GM12874 (cell line): Measurements from ENCODE around the gene GALNTL6.

Source experiments
- CTCF ChIP-seq: IDR thresholded peaks from 2 replicates; pipeline ENCODE4 v1.5.1; 2011; ENCODE audit warnings: low read depth, mild to moderate bottlenecking, control low read depth, low read length, moderate library complexity; ENCODE audit not compliant: insufficient read depth

Gene GALNTL6

GRCh38 chr4:172155838-172156345 is 342.7 kb downstream of the GALNTL6 start:
- TF ChIP-seq CTCF, result no peak

DNA sequence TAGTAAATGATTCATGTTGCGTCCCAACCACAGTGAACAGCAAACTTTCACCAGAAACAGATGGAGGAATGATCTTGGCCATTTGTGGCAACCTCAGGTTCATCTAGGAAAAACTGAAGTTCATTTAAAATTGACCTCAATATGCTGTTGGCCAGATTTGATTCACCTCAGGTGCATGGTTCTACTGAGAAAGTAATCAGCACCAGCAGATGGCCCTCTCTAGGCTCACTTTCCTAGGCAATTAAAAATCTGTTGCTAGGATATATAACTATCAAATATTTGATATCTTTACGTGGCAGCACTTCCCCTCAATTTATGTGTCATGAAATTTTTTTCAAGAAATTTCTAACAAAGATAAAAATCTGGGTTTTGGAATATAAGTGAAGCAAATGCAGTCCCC is 344.7 kb downstream of the GALNTL6 start:
- TF ChIP-seq CTCF, result no peak

- no peak for TF ChIP-seq CTCF
Measured at GRCh38 chr4:172163215-172163614, 350.0 kb downstream of the GALNTL6 start.

DNA sequence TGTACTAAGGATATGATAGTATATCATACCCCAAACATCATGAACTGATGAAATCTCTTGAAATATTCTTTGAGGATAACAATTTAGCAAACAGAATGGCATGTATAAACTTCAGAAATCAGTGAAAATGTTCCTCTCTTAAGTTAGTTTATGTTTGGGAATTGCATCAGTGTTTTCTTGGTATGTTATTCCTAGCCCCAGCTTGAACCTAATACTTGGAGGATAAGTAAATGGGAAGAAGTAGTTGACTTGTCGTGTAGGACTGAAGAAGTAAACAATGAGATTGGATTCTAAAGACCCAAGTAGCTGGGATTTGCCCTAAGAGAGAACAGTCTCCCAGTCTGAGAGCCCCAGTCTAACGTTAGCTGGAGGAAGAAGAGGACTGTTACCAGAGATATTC is 355.7 kb downstream of the GALNTL6 start:
- TF ChIP-seq CTCF, result no peak

- no peak for TF ChIP-seq CTCF
Measured at GRCh38 chr4:172169871-172170270, 356.7 kb downstream of the GALNTL6 start.

- TF ChIP-seq CTCF, result no peak
Measured at GRCh38 chr4:172173206-172173605, 360.0 kb downstream of the GALNTL6 start.

DNA sequence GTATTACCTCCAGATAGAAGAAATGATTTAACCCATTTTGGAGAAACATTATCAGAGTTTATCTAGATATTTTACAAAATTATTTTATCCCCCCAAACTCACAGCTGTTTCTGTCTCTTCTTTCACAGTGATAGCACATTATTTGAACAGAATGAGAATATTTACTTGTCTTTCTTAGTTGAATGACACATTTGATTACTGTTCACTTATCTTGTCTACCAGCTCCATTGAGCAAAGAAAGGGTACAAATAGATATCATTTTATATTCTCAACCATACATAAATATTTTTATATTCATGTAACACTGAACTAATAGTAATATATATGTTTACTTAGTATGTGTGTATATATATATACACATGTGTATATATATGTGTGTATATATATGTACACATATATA is 364.2 kb downstream of the GALNTL6 start:
- TF ChIP-seq CTCF, result no peak
